GM23338 (cell line): ENCODE measurements around the gene BEND7. TPM values are rescaled to one million over a fixed set of nuclear protein-coding genes. Genes with fewer than 3 reads are reported as not detected.
A peak's percentile ranks its signal among the peaks of the same experiment; 100 is the strongest.

ENCODE experiments used
- ATAC-seq: fragments of 200-7000 bp; cut with Tn5 transposase; 3 replicates; pipeline ENCODE4 v1.9.1; 2020
- DNase-seq: peaks from one replicate; pipeline ENCODE4 v3.0.0-alpha.2; 2015; ENCODE audit warnings: low spot score
- H2AFZ ChIP-seq: fragments of 200-600 bp; sonication (generic); 2 replicates; pipeline ENCODE4 v1.8.0; 2016; ENCODE audit warnings: antibody characterized with exemption, mild to moderate bottlenecking, moderate library complexity
- H3F3A ChIP-seq: fragments of 200-600 bp; sonication (generic); replicated peaks from 2 replicates; pipeline ENCODE4 v1.8.0; 2017; ENCODE audit warnings: antibody characterized with exemption, mixed run types, low read depth
- H3K27ac ChIP-seq: fragments of 200-600 bp; sonication (generic); 2 replicates; pipeline ENCODE4 v1.6.1; 2016; ENCODE audit warnings: low read depth
- H3K27me3 ChIP-seq: fragments of 200-600 bp; sonication (generic); 2 replicates; pipeline ENCODE4 v1.8.0; 2016; ENCODE audit warnings: mild to moderate bottlenecking, mixed run types, moderate library complexity; ENCODE audit not compliant: insufficient read depth
- H3K36me3 ChIP-seq: fragments of 200-600 bp; sonication (generic); 2 replicates; pipeline ENCODE4 v1.8.0; 2016; ENCODE audit warnings: mild to moderate bottlenecking; ENCODE audit not compliant: insufficient read depth
- H3K4me1 ChIP-seq: fragments of 200-600 bp; sonication (generic); 2 replicates; pipeline ENCODE4 v1.8.0; 2016; ENCODE audit warnings: mild to moderate bottlenecking, moderate library complexity; ENCODE audit not compliant: insufficient read depth
- H3K4me2 ChIP-seq: fragments of 200-600 bp; sonication (generic); 2 replicates; pipeline ENCODE4 v1.7.1; 2017; ENCODE audit warnings: mixed run types
- H3K4me3 ChIP-seq: fragments of 200-600 bp; sonication (generic); 2 replicates; pipeline ENCODE4 v1.6.1; 2016; ENCODE audit warnings: mixed run types
- H3K79me2 ChIP-seq: fragments of 200-600 bp; sonication (generic); replicated peaks from 2 replicates; pipeline ENCODE4 v1.8.0; 2017; ENCODE audit warnings: mild to moderate bottlenecking; ENCODE audit not compliant: insufficient read depth
- H3K9me2 ChIP-seq: fragments of 200-600 bp; sonication (generic); 2 replicates; pipeline ENCODE4 v1.8.0; 2017; ENCODE audit not compliant: insufficient read depth
- H4K20me1 ChIP-seq: fragments of 200-600 bp; sonication (generic); replicated peaks from 2 replicates; pipeline ENCODE4 v1.8.0; 2017; ENCODE audit warnings: mild to moderate bottlenecking; ENCODE audit not compliant: insufficient read depth
- H3K27ac Mint-ChIP-seq: 2 replicates; pipeline ENCODE4 v1.8.0; 2020; ENCODE audit warnings: inconsistent platforms, mild to moderate bottlenecking, moderate library complexity, mixed read lengths
- H3K27me3 Mint-ChIP-seq: 3 replicates; pipeline ENCODE4 v1.8.0; 2022; ENCODE audit warnings: low read depth, mild to moderate bottlenecking, moderate library complexity, mixed read lengths, inconsistent platforms; ENCODE audit not compliant: insufficient read depth, poor library complexity
- H3K36me3 Mint-ChIP-seq: 3 replicates; pipeline ENCODE4 v1.8.0; 2021; ENCODE audit warnings: low read depth, mild to moderate bottlenecking, inconsistent platforms, moderate library complexity, mixed read lengths
- H3K4me1 Mint-ChIP-seq: 3 replicates; pipeline ENCODE4 v1.8.0; 2020; ENCODE audit warnings: mild to moderate bottlenecking, inconsistent platforms, mixed read lengths
- H3K4me3 Mint-ChIP-seq: 3 replicates; pipeline ENCODE4 v1.8.0; 2021; ENCODE audit warnings: moderate library complexity, mild to moderate bottlenecking, inconsistent platforms, mixed read lengths
- H3K9me3 Mint-ChIP-seq: 3 replicates; pipeline ENCODE4 v1.8.0; 2020; ENCODE audit warnings: moderate library complexity, mild to moderate bottlenecking, inconsistent platforms, mixed read lengths
- CREB1 ChIP-seq: fragments of 250-450 bp; sonication (Bioruptor Pico); IDR thresholded peaks from 2 replicates; pipeline ENCODE4 v1.5.0; 2020; ENCODE audit warnings: low read depth, mild to moderate bottlenecking, moderate library complexity
- CTCF ChIP-seq, 2 experiments: fragments of 200-600 bp in 1 of 2; sonication (generic) in 1 of 2; conservative IDR thresholded peaks; 2 replicates each; pipeline versions ENCODE4 v1.5.1 to v1.6.1; 2016 to 2017; ENCODE audit warnings: antibody characterized with exemption in 2 of 2, low read depth in 2 of 2, mild to moderate bottlenecking in 2 of 2, moderate library complexity in 1 of 2
- ZNF331 ChIP-seq: fragments of 250-450 bp; sonication (Bioruptor Pico); IDR thresholded peaks from 2 replicates; pipeline ENCODE4 v1.5.0; 2020; ENCODE audit warnings: low read depth, mild to moderate bottlenecking, moderate library complexity
- ZNF462 ChIP-seq: fragments of 250-450 bp; sonication (Bioruptor Pico); IDR thresholded peaks from 2 replicates; pipeline ENCODE4 v1.5.0; 2020; ENCODE audit warnings: mild to moderate bottlenecking, moderate library complexity
- polyA plus RNA-seq: library from polyadenylated mRNA; unstranded; fragments of >200 nt; fragmentation: Nextera tagmentation; extraction: Ambion mirVana; gene quantifications from 2 replicates; pipeline ENCODE4 v1.2.1, GENCODE V29; 2016
- total RNA-seq: library from RNA; depleted of rRNA; stranded (reverse); fragments of >200 nt; shearing (Covaris generic); gene quantifications from 2 replicates; pipeline ENCODE4 v1.2.3, GENCODE V29; 2014

The BEND7 gene
- total and polyA plus RNA-seq, 2 experiments from 2014 or later: 3.1 to 9.6 TPM

GRCh38 chr10:13399236-13399635, 129.6 kb downstream of the BEND7 start:
- peaks cover 20% of the 10 kb centered on the region for H3K4me1 ChIP-seq
- Mint-ChIP-seq H3K4me3 (no peak overlapping the region), H3K27ac (no peak overlapping the region), H3K4me1 (peaks cover 19% of the 10 kb centered on the region), H3K9me3 (peaks cover 45% of the 10 kb centered on the region), H3K27me3 (peaks cover 5% of the 10 kb centered on the region), H3K36me3 (peaks cover 25% of the 10 kb centered on the region)
- H2AFZ ChIP-seq: no peak overlapping the region
- peaks cover 15% of the 10 kb centered on the region; the same call in 1 of the 2 replicates for H3F3A ChIP-seq
- no peak overlapping the region for H3K27ac ChIP-seq
- H3K9me2 ChIP-seq: peaks cover 6% of the 10 kb centered on the region; the same call in 1 of the 2 replicates
- TF ChIP-seq CTCF (conservative IDR thresholded peaks at IDR 0.05; ENCODE audit: low read depth in 2 of 2) (peak; percentile 40 to 45), ZNF462 (CRISPR knock-in tag) (no peak)
- DNase-seq (no peak), ATAC-seq (no peak)
- no peaks in the 10 kb centered on the region for H3K27me3 ChIP-seq
- no peaks in the 10 kb centered on the region for H3K79me2 ChIP-seq
- no peaks in the 10 kb centered on the region; the same call in 1 of the 2 replicates for H3K36me3 ChIP-seq
- no peak overlapping the region for H3K4me2 ChIP-seq
- H3K4me3 ChIP-seq: no peak overlapping the region
- H4K20me1 ChIP-seq: no peaks in the 10 kb centered on the region

- H3K9me2 ChIP-seq: peaks cover 6% of the 10 kb centered on the region; the same call in 1 of the 2 replicates
- no peak for DNase-seq
- peaks cover 12% of the 10 kb centered on the region for H3K4me1 ChIP-seq
- H3F3A ChIP-seq: 0 out of 2 replicates have a peak, but pooled peaks cover 11% of the 10 kb centered on the region
- no peak overlapping the region for H3K27ac ChIP-seq
- ATAC-seq: no peak
- TF ChIP-seq CREB1 (CRISPR knock-in tag): no peak
- TF ChIP-seq ZNF331 (CRISPR knock-in tag): peak; percentile 94
- H3K36me3 ChIP-seq: no peaks in the 10 kb centered on the region; the same call in 1 of the 2 replicates
- peaks cover 10% of the 10 kb centered on the region for H3K27me3 Mint-ChIP-seq
- peaks cover 25% of the 10 kb centered on the region for H3K36me3 Mint-ChIP-seq
- no peak overlapping the region for H2AFZ ChIP-seq
- no peaks in the 10 kb centered on the region for H3K27me3 ChIP-seq
- peaks cover 17% of the 10 kb centered on the region for H3K4me1 Mint-ChIP-seq
- H3K79me2 ChIP-seq: no peaks in the 10 kb centered on the region
- H3K27ac Mint-ChIP-seq: no peak overlapping the region
- H4K20me1 ChIP-seq: no peaks in the 10 kb centered on the region
- no peak overlapping the region for H3K4me3 ChIP-seq
- H3K4me2 ChIP-seq: no peak overlapping the region
- no peak overlapping the region for H3K4me3 Mint-ChIP-seq
- peaks cover 45% of the 10 kb centered on the region for H3K9me3 Mint-ChIP-seq
Observed at GRCh38 chr10:13397052-13397451, 131.8 kb downstream of the BEND7 start.
